Osteoblast (primary cell): ENCODE measurements around the gene LRRC14B. TPM values are rescaled to one million over a fixed set of nuclear protein-coding genes. Genes with fewer than 3 reads are reported as not detected.

Experiments used
- DNase-seq: peaks from one replicate; pipeline ENCODE4 v3.0.0; 2011; ENCODE audit warnings: low spot score, mixed read lengths; ENCODE audit not compliant: insufficient read length; ENCODE audit errors: missing footprints
- H2AFZ ChIP-seq: 2 replicates; pipeline ENCODE4 v1.6.0; 2011; ENCODE audit warnings: mild to moderate bottlenecking, low read length
- H3K27ac ChIP-seq: 2 replicates; pipeline ENCODE4 v1.5.1; 2011; ENCODE audit warnings: mild to moderate bottlenecking, low read depth, low read length, moderate library complexity
- H3K27me3 ChIP-seq: 2 replicates; pipeline ENCODE4 v1.6.0; 2012; ENCODE audit warnings: mild to moderate bottlenecking, control low read depth, inconsistent platforms, low read length, moderate library complexity; ENCODE audit not compliant: insufficient read depth
- H3K36me3 ChIP-seq: 2 replicates; pipeline ENCODE4 v1.5.1; 2011; ENCODE audit warnings: mild to moderate bottlenecking, low read length, control low read depth, moderate library complexity; ENCODE audit not compliant: insufficient read depth
- H3K4me1 ChIP-seq: 2 replicates; pipeline ENCODE4 v1.5.1; 2011; ENCODE audit warnings: mild to moderate bottlenecking, low read length, control low read depth, moderate library complexity; ENCODE audit not compliant: insufficient read depth
- H3K4me2 ChIP-seq: 2 replicates; pipeline ENCODE4 v1.6.0; 2011; ENCODE audit warnings: mild to moderate bottlenecking, low read length; ENCODE audit not compliant: insufficient read depth
- H3K4me3 ChIP-seq: fragments of 200-600 bp; sonication (generic); 3 replicates; pipeline ENCODE4 v1.5.1; 2012; ENCODE audit warnings: mild to moderate bottlenecking, low read length, inconsistent platforms; ENCODE audit not compliant: insufficient read depth
- H3K79me2 ChIP-seq: 2 replicates; pipeline ENCODE4 v1.6.0; 2012; ENCODE audit warnings: mild to moderate bottlenecking, low read length, control low read depth, inconsistent platforms; ENCODE audit not compliant: insufficient read depth
- H3K9me3 ChIP-seq: 2 replicates; pipeline ENCODE4 v1.5.1; 2011; ENCODE audit warnings: low read depth, low read length, control low read depth
- H4K20me1 ChIP-seq: 2 replicates; pipeline ENCODE4 v1.6.0; 2012; ENCODE audit warnings: mild to moderate bottlenecking, low read length, control low read depth; ENCODE audit not compliant: insufficient read depth
- CTCF ChIP-seq: IDR thresholded peaks from 2 replicates; pipeline ENCODE4 v1.5.1; 2011; ENCODE audit warnings: mild to moderate bottlenecking, low read depth, low read length, moderate library complexity; ENCODE audit errors: extremely low read depth
- total RNA-seq: library from RNA; depleted of rRNA; stranded (reverse); fragments of >200 nt; gene quantifications from 2 replicates; pipeline ENCODE4 v1.2.3, GENCODE V29; 2012

Gene LRRC14B
- total RNA-seq, 1 donor: under 0.01 TPM

- peaks cover 3% of the 10 kb centered on the region for H3K4me1 ChIP-seq
- H3K79me2 ChIP-seq: no peaks in the 10 kb centered on the region
- TF ChIP-seq CTCF: no peak
- H3K27me3 ChIP-seq: peaks cover 30% of the 10 kb centered on the region
- H2AFZ ChIP-seq: no peak overlapping the region
- H3K4me3 ChIP-seq: no peak overlapping the region
- H3K9me3 ChIP-seq: no peaks in the 10 kb centered on the region
- no peak overlapping the region for H3K27ac ChIP-seq
- peak; percentile 72 for DNase-seq
- H3K4me2 ChIP-seq: no peak overlapping the region
- H4K20me1 ChIP-seq: peaks cover 8% of the 10 kb centered on the region
- H3K36me3 ChIP-seq: no peaks in the 10 kb centered on the region
These were observed 1.9 kb downstream of the LRRC14B start for GRCh38 chr5:192970-193831.

- no peak overlapping the region for H3K4me2 ChIP-seq
- no peaks in the 10 kb centered on the region for H3K36me3 ChIP-seq
- peaks cover 29% of the 10 kb centered on the region for H3K27me3 ChIP-seq
- H3K4me1 ChIP-seq: no peaks in the 10 kb centered on the region
- no peak overlapping the region for H3K4me3 ChIP-seq
- no peak for DNase-seq
- peaks cover 8% of the 10 kb centered on the region for H4K20me1 ChIP-seq
- H3K9me3 ChIP-seq: no peaks in the 10 kb centered on the region
- H2AFZ ChIP-seq: no peak overlapping the region
- no peak for TF ChIP-seq CTCF
- no peaks in the 10 kb centered on the region for H3K79me2 ChIP-seq
- H3K27ac ChIP-seq: no peak overlapping the region
These were observed 2.8 kb downstream of the LRRC14B start for GRCh38 chr5:194102-194501.

- H3K4me2 ChIP-seq: no peak overlapping the region
- no peaks in the 10 kb centered on the region for H3K79me2 ChIP-seq
- peaks cover 28% of the 10 kb centered on the region for H3K27me3 ChIP-seq
- TF ChIP-seq CTCF: no peak
- peaks cover 8% of the 10 kb centered on the region for H4K20me1 ChIP-seq
- no peak overlapping the region for H3K4me3 ChIP-seq
- no peak overlapping the region for H2AFZ ChIP-seq
- H3K4me1 ChIP-seq: no peaks in the 10 kb centered on the region
- no peaks in the 10 kb centered on the region for H3K9me3 ChIP-seq
- no peak overlapping the region for H3K27ac ChIP-seq
- H3K36me3 ChIP-seq: no peaks in the 10 kb centered on the region
- DNase-seq: peak; percentile 79
These were observed 3.4 kb downstream of the LRRC14B start for GRCh38 chr5:194603-195209.
